HG03575 (cell line): ENCODE results near the gene EIF2D.

Experiments used
- ATAC-seq: cut with Tn5 transposase; IDR thresholded peaks from one replicate; pipeline ENCODE4 v1.9.1; 2021; ENCODE audit not compliant: unreplicated experiment, insufficient number of reproducible peaks, low FRiP score; ENCODE audit errors: extremely low read depth

EIF2D gene

DNA sequence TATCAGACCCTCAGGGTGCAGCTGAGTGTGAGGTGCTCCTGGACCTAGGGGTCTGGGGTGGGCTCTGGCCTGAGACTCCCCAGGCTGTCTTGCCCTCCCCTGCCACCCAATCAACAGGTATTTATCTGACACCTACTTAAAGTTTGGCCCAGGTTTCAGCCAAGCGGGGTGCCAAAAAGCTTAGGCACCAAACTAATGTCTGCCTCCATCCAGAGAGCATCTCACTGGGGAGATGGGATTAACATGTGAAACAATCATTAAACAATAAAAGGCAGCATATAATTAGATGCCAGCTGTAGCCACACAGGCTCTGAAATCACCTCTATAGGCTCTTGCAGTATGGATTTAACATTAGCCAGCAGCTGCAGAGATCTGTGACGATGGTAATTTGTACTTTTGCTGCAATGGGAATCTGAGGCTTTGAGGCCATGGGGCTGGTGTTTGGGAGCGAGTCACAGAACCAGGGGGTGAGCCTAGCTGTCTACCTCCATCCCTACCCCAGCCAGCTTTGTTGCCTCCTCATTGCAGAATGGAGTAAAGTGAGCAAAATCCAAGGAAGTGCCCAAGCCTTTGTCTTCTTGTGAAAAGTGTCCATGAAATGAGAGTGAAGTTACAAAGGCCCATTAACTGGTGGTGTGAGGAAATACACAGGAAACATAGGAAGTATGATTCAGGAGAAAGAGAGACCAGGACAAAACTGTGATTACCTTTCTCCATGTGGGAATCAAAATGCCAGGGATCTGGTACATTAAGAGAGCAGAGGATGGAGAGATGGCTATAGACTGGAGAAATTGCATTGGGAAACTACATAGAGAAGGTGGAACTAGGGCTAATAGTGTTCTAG lies 36.1 kb downstream of the EIF2D start:
- ATAC-seq, result no peak

DNA sequence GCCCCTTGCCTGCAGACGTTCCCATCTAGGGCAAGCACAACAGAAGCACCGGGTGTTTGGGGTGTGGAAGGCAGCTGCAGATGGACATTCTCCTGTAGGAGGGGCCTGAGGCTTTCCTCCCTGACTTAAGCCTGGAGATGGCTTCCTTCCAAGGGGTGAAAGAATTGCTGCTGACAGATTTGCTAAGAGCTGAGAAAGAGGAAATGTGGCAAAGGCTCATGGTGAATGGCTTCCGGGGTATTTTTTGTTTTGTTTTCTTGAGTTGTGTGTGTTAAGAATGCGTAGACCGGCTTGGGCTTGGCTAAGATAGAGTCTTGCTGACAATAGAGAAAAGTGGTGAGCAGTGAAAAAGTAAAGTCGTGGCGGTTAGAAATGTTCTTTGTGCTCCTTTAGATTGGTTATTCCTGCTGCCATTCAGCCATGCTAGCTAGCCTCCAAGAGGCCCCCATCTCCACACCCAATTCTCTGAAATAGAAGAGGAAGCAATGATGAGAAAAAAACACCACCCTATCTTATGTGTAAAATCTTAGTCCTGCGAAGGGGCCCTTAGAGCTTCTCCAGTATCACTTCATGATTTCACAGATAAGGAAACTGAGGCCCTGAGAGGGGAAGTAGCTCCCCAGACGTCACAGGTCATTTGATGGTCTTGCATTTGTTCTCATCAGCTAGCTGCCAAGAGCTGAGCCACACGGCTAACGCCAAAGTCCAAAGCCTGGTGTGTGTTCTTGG lies 36.9 kb downstream of the EIF2D start:
- ATAC-seq, result no peak

DNA sequence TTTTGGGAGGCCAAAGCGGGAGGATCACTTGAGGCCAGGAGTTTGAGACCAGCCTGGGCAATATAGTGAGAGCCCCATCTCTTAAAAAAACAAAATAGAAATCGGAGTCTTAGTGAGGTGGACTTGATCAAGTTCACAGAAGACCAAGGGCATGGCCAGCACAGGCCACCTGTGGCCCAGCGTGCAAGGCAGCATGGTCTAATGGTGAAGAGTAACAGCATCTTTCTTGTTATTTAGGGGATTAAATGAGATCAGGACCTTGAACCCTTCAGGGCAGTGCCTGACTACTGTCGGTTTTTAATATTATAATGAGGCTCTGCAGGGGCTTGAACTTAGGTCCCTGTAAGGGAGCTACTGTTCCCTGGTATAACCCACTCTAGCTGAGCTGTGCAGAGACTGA lies 38.5 kb downstream of the EIF2D start:
- ATAC-seq, result no peak

DNA sequence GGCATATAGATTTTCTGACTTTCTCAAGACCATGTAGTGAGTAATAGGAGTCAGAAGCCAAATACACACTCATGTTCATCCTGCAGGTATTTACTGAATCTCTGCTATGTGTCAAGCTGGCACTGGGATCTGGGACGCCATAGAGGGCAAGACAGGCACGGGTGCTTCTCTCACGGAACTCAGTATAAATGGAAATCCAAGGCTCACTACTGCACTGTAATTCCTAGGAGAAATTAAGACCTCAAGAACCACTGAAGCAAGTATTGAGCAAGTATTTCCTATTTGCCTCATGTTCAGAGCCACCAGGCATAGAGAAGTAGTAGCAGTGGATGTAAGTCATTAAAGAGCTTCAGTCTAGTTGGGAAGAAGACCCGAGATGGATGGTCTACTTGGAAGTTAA lies 38.9 kb downstream of the EIF2D start:
- no peak for ATAC-seq

DNA sequence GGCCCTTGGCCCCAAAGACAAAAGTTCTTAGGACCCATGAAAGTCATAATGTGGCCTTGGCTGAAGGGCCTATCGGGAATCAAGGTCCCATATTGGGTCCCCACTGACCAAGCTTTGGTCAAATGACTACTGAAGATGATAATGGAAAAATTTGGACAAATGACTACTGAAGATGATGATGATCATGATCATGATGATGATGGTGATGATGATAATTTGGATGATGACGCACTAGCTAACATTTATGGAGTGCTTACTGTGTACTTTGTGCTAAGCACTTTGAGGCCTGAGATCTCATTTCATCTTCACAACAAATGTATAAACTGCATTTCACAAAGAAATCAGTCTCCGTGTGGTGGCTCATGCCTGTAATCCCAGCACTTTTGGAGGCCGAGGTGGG lies 39.4 kb downstream of the EIF2D start:
- ATAC-seq, result no peak

GRCh38 chr1:206570529-206570928 lies 41.7 kb downstream of the EIF2D start:
- no peak for ATAC-seq

GRCh38 chr1:206569556-206569955 lies 42.7 kb downstream of the EIF2D start:
- no peak for ATAC-seq

GRCh38 chr1:206568779-206569352 lies 43.4 kb downstream of the EIF2D start:
- ATAC-seq, result no peak

DNA sequence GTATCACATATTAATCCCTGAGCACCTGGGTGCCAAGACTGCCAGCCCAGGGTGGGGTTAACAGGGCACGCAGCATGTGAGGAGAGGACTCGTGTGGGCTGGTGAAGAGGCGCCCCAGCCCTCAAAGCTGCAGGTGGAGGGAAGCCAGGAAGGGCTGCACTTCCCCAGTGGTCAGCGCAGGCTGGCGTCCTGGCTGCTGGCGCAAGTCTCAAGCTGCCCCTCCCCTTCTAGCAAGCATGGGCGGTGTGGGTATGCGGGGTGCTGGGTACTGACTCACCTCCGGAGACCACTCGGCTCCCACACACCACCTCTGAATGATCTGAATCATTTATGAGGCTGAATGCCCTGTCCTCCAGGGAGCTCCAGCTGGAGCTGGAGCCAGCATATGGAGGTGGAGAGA lies 44.0 kb downstream of the EIF2D start:
- ATAC-seq, result no peak

DNA sequence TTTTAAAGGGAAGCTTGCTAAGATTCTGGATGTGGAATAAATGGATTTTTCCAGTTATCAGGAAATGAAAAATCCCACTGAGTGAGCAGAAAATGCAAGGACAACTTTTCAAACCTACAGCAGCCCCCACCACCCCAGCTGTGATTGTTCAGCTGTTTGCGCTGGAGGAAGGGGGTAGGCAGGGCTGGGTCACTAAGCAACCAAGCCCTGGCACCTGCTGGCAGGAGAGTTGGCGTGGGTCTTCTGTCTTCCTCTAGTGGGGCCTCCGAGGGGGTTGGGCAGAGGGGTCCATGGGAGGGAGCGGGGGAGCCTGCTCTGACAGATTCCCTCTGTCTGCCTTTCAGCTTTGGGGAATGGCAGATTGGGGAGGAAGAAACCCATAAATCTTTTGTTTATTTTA lies 45.3 kb downstream of the EIF2D start:
- no peak for ATAC-seq

- no peak for ATAC-seq
These were observed 46.3 kb downstream of the EIF2D start for GRCh38 chr1:206565995-206566394.

DNA sequence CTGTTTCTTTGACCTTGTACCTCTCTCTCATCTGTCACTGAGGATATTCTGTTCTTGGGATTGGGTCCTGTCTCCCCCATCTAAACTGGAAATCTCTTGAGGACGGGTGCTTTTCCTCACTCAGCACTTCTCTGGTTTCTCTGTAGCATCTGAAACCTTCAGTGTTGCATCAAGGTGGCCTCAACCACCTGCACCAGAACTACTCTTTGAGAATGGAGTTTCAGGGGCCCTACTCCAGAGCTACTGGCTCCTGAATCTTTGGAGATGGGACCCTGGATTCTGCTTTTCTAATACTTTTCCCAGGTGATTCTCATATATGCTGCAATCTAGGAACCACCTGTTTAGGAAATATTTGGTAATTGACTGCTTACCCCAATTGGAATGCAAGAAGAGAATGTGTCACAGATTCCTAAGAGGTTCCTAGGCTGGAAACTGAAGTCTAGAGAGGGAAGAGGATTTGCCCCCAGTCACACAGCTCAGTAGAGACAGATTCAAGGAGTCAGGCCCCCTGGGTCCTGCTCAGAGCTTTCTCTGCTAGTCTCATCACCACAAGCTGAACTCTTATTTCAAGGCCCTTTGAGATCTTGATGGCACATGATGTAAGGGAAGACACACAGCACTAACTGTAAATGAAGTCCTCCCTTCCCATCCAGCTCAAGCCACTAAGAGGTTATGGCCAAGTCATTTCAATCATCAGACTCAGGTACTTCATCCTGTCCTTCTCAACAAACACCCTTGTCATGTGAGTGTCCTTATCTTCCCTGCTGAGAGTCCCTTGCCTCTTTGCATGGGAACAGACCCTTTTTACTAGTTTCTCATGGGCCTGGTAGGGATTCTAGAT lies 48.7 kb downstream of the EIF2D start:
- ATAC-seq, result no peak

- ATAC-seq, result no peak
These were observed 52.1 kb downstream of the EIF2D start for GRCh38 chr1:206560007-206560716.

DNA sequence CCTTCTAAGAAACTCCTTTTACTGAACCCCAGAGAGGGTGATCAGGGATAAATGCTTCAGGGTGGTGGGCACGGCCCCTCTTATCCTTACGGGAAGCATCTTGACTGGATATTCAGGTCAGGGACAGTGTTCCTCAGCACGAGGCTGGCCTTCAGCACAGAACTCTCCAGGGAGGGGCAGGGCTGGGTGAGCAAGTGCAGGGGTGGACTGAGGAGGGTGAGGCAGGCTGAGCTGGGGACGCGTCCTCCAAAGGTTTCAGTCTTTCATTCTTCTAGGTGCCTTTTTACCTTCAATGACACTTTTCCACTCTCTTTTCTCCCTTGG lies 52.6 kb downstream of the EIF2D start:
- ATAC-seq, result no peak

GRCh38 chr1:206558794-206559671 lies 53.2 kb downstream of the EIF2D start:
- no peak for ATAC-seq

GRCh38 chr1:206557636-206558473 lies 54.4 kb downstream of the EIF2D start:
- ATAC-seq, result no peak
